Loucy (cell line): ENCODE measurements around the gene ZYX.

Experiments used
- H2AFZ ChIP-seq: fragments of 200-600 bp; sonication (generic); 2 replicates; pipeline ENCODE4 v1.6.0; 2016; ENCODE audit warnings: antibody characterized with exemption, mild to moderate bottlenecking, low read length, moderate library complexity
- H3F3A ChIP-seq: fragments of 200-600 bp; 2 replicates; pipeline ENCODE4 v1.6.0; 2016; ENCODE audit warnings: antibody characterized with exemption, low read depth, mild to moderate bottlenecking
- H3K27me3 ChIP-seq: fragments of 200-600 bp; sonication (generic); 2 replicates; pipeline ENCODE4 v1.6.1; 2014; ENCODE audit warnings: low read length, mild to moderate bottlenecking; ENCODE audit not compliant: insufficient read depth, poor library complexity, severe bottlenecking
- H3K36me3 ChIP-seq: fragments of 200-600 bp; sonication (generic); 2 replicates; pipeline ENCODE4 v1.6.1; 2016; ENCODE audit warnings: low read length; ENCODE audit not compliant: insufficient read depth
- H3K4me1 ChIP-seq: fragments of 200-600 bp; sonication (generic); 2 replicates; pipeline ENCODE4 v1.5.1; 2014; ENCODE audit warnings: low read length, mild to moderate bottlenecking; ENCODE audit not compliant: insufficient read depth, poor library complexity, severe bottlenecking
- H3K4me2 ChIP-seq: fragments of 200-600 bp; sonication (generic); 2 replicates; pipeline ENCODE4 v1.6.0; 2014; ENCODE audit warnings: antibody characterized with exemption, low read length, low read depth, mild to moderate bottlenecking; ENCODE audit not compliant: poor library complexity, severe bottlenecking
- H3K4me3 ChIP-seq: fragments of 200-600 bp; sonication (generic); 2 replicates; pipeline ENCODE4 v1.5.1; 2014; ENCODE audit warnings: low read length, mild to moderate bottlenecking, mixed read lengths; ENCODE audit not compliant: poor library complexity, severe bottlenecking
- H3K79me2 ChIP-seq: fragments of 200-600 bp; sonication (generic); 2 replicates; pipeline ENCODE4 v1.6.1; 2014; ENCODE audit warnings: low read length; ENCODE audit not compliant: insufficient read depth
- H3K9ac ChIP-seq: fragments of 200-600 bp; sonication (generic); 2 replicates; pipeline ENCODE4 v1.6.0; 2014; ENCODE audit warnings: mild to moderate bottlenecking, low read depth, low read length, moderate library complexity; ENCODE audit not compliant: poor library complexity, severe bottlenecking
- H3K9me2 ChIP-seq: fragments of 200-600 bp; sonication (generic); replicated peaks from 2 replicates; pipeline ENCODE4 v1.6.1; 2016; ENCODE audit warnings: low read depth, low read length, mixed read lengths
- H3K9me3 ChIP-seq: fragments of 200-600 bp; sonication (generic); 2 replicates; pipeline ENCODE4 v1.6.1; 2014; ENCODE audit warnings: mild to moderate bottlenecking, antibody characterized with exemption, low read length, low read depth; ENCODE audit not compliant: insufficient read depth
- H4K20me1 ChIP-seq: fragments of 200-600 bp; sonication (generic); 2 replicates; pipeline ENCODE4 v1.6.0; 2014; ENCODE audit warnings: antibody characterized with exemption, low read length, mild to moderate bottlenecking; ENCODE audit not compliant: insufficient read depth, poor library complexity, severe bottlenecking
- CTCF ChIP-seq: fragments of 200-600 bp; sonication (generic); conservative IDR thresholded peaks from 2 replicates; pipeline ENCODE4 v1.5.1; 2014; ENCODE audit warnings: mild to moderate bottlenecking, antibody characterized with exemption, low read length
- EZH2phosphoT487 ChIP-seq: fragments of 200-600 bp; IDR thresholded peaks from 2 replicates; pipeline ENCODE4 v1.6.1; 2018; ENCODE audit warnings: antibody characterized with exemption, mild to moderate bottlenecking, moderate library complexity, borderline replicate concordance

ZYX gene

DNA sequence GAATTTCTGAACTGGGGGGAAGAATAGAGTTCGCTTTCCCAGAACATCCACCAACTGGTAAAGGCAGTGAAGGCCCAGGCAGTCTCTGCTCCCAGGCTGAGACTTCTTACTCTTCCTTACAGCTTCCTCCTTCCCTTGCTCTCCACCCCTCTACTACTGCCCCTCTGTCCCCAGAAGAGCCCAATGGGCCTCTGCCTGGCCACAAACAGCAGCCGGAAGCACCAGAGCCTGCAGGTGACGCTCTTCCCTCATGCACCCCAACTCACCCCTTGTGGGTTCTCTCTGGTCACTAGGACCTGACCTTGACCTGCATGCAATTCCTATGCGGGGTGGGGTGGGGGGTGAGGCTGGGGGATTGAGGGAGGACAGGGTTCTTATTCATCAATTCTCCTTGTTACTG is 35.1 kb upstream of the ZYX start:
- H3K36me3 ChIP-seq, result no peaks in the 10 kb centered on the region
- no peaks in the 10 kb centered on the region for H3K27me3 ChIP-seq
- H3K9ac ChIP-seq, result no peak overlapping the region
- H3K4me1 ChIP-seq, result no peaks in the 10 kb centered on the region
- no peak; the same call in 1 of the 2 replicates for TF ChIP-seq CTCF
- no peak for TF ChIP-seq EZH2phosphoT487
- H3K4me2 ChIP-seq, result no peak overlapping the region
- no peaks in the 10 kb centered on the region for H3K79me2 ChIP-seq
- no peaks in the 10 kb centered on the region for H3K9me2 ChIP-seq
- H4K20me1 ChIP-seq, result no peaks in the 10 kb centered on the region
- H3F3A ChIP-seq, result no peaks in the 10 kb centered on the region
- H3K9me3 ChIP-seq, result no peaks in the 10 kb centered on the region
- H3K4me3 ChIP-seq, result no peak overlapping the region
- no peak overlapping the region for H2AFZ ChIP-seq

- Histone ChIP-seq H3K9me2 (no peaks in the 10 kb centered on the region), H3K36me3 (no peaks in the 10 kb centered on the region), H2AFZ (no peak overlapping the region), H3K9ac (no peak overlapping the region), H3K4me3 (no peak overlapping the region), H3K4me1 (no peaks in the 10 kb centered on the region), H3K9me3 (no peaks in the 10 kb centered on the region), H3K79me2 (no peaks in the 10 kb centered on the region), H3F3A (no peaks in the 10 kb centered on the region), H3K27me3 (no peaks in the 10 kb centered on the region), H3K4me2 (no peak overlapping the region), H4K20me1 (no peaks in the 10 kb centered on the region)
- TF ChIP-seq EZH2phosphoT487 (no peak), CTCF (no peak)
These were observed 33.2 kb upstream of the ZYX start for GRCh38 chr7:143347950-143348349.

- Histone ChIP-seq H3K4me3 (no peak overlapping the region), H3K27me3 (no peaks in the 10 kb centered on the region), H3K9ac (no peak overlapping the region), H3K4me2 (no peak overlapping the region), H3K9me2 (no peaks in the 10 kb centered on the region), H4K20me1 (no peaks in the 10 kb centered on the region), H3K9me3 (no peaks in the 10 kb centered on the region), H2AFZ (no peak overlapping the region), H3K4me1 (no peaks in the 10 kb centered on the region), H3K79me2 (no peaks in the 10 kb centered on the region), H3F3A (no peaks in the 10 kb centered on the region), H3K36me3 (no peaks in the 10 kb centered on the region)
- TF ChIP-seq EZH2phosphoT487 (no peak), CTCF (no peak)
These were observed 30.1 kb upstream of the ZYX start for GRCh38 chr7:143351060-143351459.
